GM10248 (cell line): Measurements from ENCODE around the gene METTL25B.
A peak's percentile ranks its signal among the peaks of the same experiment; 100 is the strongest.

Experiments
- CTCF ChIA-PET: fragments of 300-600 bp; sonication (Branson Sonifier 250); formaldehyde crosslinking; extraction: SDS; loops from one replicate; lab custom pipeline; 2021; ENCODE audit warnings: antibody characterized with exemption; lab: Yijun Ruan, JAX
- POLR2A ChIA-PET: fragments of 350-650 bp; sonication (Branson Sonifier 250); formaldehyde crosslinking; extraction: SDS; loops from one replicate; lab custom pipeline; 2020; ENCODE audit warnings: antibody characterized with exemption; lab: Yijun Ruan, JAX
- DNase-seq: peaks from one replicate; pipeline ENCODE4 v3.0.0; 2012; ENCODE audit errors: extremely low spot score
- TF ChIP-seq, protein P1 (sequence below): IDR thresholded peaks from 2 replicates; pipeline ENCODE4 v1.5.1; 2012; ENCODE audit warnings: mild to moderate bottlenecking, low read depth; ENCODE audit errors: extremely low read depth, missing control alignments, control extremely low read depth

Gene METTL25B

DNA sequence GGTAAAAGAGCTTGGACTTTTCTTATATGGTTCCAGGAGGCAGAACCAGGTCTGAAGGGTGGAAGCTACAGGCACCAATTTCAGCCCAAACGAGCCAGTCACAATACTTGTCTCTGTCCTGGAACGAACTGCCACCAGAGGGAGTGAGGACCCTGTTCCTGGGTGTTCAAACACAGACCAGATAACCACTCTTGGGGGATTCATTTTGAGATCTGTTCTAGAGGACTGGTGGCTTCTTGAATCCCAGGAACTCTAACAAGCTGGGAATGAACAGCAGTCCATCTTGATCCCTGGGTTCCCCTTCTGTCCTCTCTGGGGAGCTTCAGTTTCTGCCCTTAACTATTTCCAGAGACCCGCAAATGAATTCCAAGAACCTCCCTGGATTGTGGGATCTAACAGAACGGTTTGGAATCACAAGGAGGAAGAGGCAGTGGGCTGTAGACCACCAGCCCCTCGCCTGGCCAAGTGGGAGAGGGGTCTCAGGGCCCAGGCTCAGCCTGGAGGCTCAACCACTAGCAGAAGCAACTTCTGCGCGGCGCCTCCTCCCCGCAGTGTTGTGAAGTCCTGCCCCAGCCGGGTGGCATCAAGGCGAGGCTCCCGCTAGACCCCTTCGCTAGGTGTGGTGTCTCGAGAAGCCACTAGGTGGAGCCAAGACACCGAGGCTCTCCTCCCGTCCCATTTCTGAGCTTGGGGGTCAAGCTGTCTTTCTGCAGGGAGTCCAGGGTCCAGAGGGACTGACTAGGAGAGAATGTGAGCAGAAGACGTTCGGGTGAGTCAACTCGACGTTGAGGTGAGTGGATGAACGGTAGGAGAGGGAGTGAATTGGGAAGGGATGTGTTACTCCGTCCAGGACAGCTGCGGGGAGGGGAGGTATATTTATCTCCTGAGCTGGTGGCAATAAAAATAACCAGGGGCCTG is 39.0 kb upstream of the METTL25B start:
- peak; percentile 87 for DNase-seq
- POLR2A ChIA-PET = interaction anchor here (0.5 kb wide), 1 partner anchor 14 kb away, joined by 3 read pairs; no protein-coding TSS in a partner anchor
- TF ChIP-seq, protein P1, sequence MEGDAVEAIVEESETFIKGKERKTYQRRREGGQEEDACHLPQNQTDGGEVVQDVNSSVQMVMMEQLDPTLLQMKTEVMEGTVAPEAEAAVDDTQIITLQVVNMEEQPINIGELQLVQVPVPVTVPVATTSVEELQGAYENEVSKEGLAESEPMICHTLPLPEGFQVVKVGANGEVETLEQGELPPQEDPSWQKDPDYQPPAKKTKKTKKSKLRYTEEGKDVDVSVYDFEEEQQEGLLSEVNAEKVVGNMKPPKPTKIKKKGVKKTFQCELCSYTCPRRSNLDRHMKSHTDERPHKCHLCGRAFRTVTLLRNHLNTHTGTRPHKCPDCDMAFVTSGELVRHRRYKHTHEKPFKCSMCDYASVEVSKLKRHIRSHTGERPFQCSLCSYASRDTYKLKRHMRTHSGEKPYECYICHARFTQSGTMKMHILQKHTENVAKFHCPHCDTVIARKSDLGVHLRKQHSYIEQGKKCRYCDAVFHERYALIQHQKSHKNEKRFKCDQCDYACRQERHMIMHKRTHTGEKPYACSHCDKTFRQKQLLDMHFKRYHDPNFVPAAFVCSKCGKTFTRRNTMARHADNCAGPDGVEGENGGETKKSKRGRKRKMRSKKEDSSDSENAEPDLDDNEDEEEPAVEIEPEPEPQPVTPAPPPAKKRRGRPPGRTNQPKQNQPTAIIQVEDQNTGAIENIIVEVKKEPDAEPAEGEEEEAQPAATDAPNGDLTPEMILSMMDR = peak; percentile 87
- CTCF ChIA-PET = interaction anchor here (0.6 to 25.5 kb wide), 55 partner anchors 12 to 257 kb away, joined by 3 to 597 read pairs (median 4); partner anchors contain the start of genes BCAN, CRABP2, HDGF and INSRR

GRCh38 chr1:156689953-156690674 is 38.2 kb upstream of the METTL25B start:
- DNase-seq = no peak
- POLR2A ChIA-PET = no interaction called here
- CTCF ChIA-PET = interaction anchor here (0.6 to 25.5 kb wide), 52 partner anchors 13 to 257 kb away, joined by 3 to 597 read pairs (median 4); partner anchors contain the start of genes BCAN, CRABP2, HDGF and INSRR
- TF ChIP-seq, protein P1 = no peak

- TF ChIP-seq, protein P1 = no peak
- CTCF ChIA-PET = interaction anchor here (1.1 to 25.5 kb wide), 19 partner anchors 13 to 201 kb away, joined by 3 to 597 read pairs (median 6); partner anchors contain the start of genes BCAN, CRABP2, INSRR and ISG20L2
- POLR2A ChIA-PET = no interaction called here
- no peak for DNase-seq
These were observed 37.6 kb upstream of the METTL25B start for GRCh38 chr1:156690675-156691036.

DNA sequence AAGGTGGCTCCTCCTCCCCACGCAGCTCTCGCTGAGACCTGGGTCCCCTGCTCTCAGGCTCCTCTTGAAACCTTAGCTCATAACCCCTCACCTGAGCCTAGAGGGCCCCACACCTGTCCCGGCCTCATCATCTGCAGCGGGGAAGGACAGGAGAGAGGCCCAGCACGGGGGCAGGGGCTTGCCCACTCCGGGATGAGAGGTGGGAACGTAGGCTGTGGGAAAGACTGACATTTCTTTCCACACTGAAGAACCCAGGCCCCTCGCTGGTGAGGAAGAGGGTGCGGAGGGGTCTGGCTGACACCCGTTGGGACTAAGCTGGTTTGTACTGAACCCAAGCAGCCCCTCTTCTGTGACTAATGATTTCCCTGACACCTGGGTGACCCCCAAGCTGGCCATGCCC is 37.1 kb upstream of the METTL25B start:
- ChIA-PET CTCF (interaction anchor here (1.1 to 25.5 kb wide), 12 partner anchors 14 to 200 kb away, joined by 3 to 597 read pairs (median 66); partner anchors contain the start of genes CRABP2, INSRR, ISG20L2 and METTL25B), POLR2A (no interaction called here)
- DNase-seq = no peak
- TF ChIP-seq, protein P1 = no peak

GRCh38 chr1:156691665-156692440 is 36.4 kb upstream of the METTL25B start:
- no peak for DNase-seq
- ChIA-PET POLR2A (no interaction called here), CTCF (interaction anchor here (0.9 to 25.5 kb wide), 13 partner anchors 14 to 236 kb away, joined by 3 to 597 read pairs (median 23); partner anchors contain the start of genes CRABP2, INSRR, ISG20L2 and METTL25B)
- TF ChIP-seq, protein P1 = no peak
